ENCODE measurements around the gene CCDC102A. TPM values are rescaled to one million over a fixed set of nuclear protein-coding genes. Genes with fewer than 3 reads are reported as not detected.

The CCDC102A gene
- total RNA-seq, 1 donor from 2014 or later, result 27.2 TPM

- no peak for DNase-seq (ENCODE audit: low spot score)
- H3K9me3 Mint-ChIP-seq (ENCODE audit: low read depth), result no peaks in the 10 kb centered on the region
- H3K27ac Mint-ChIP-seq (ENCODE audit: unreplicated experiment), result no peak overlapping the region
- TF ChIP-seq CTCF (IDR thresholded peaks at IDR 0.05), result no peak
- peaks cover 36% of the 10 kb centered on the region for H3K4me1 Mint-ChIP-seq (ENCODE audit: low read depth)
- no peaks in the 10 kb centered on the region for H3K36me3 Mint-ChIP-seq (ENCODE audit: low read depth)
- H3K4me3 Mint-ChIP-seq (ENCODE audit: unreplicated experiment), result peak overlapping the region; percentile 83
- no peaks in the 10 kb centered on the region for H3K27me3 Mint-ChIP-seq (ENCODE audit: low read depth)
These were observed 51.8 kb downstream of the CCDC102A start for GRCh38 chr16:57484515-57485005.

GRCh38 chr16:57483725-57484514, 52.5 kb downstream of the CCDC102A start:
- Mint-ChIP-seq H3K4me1 (ENCODE audit: low read depth) (peaks cover 40% of the 10 kb centered on the region), H3K9me3 (ENCODE audit: low read depth) (no peaks in the 10 kb centered on the region), H3K27ac (ENCODE audit: unreplicated experiment) (no peak overlapping the region), H3K27me3 (ENCODE audit: low read depth) (no peaks in the 10 kb centered on the region), H3K36me3 (ENCODE audit: low read depth) (no peaks in the 10 kb centered on the region), H3K4me3 (ENCODE audit: unreplicated experiment) (no peak overlapping the region)
- no peak for TF ChIP-seq CTCF (IDR thresholded peaks at IDR 0.05)
- no peak for DNase-seq (ENCODE audit: low spot score)

- H3K36me3 Mint-ChIP-seq (ENCODE audit: low read depth), result no peaks in the 10 kb centered on the region
- H3K27me3 Mint-ChIP-seq (ENCODE audit: low read depth), result no peaks in the 10 kb centered on the region
- H3K4me1 Mint-ChIP-seq (ENCODE audit: low read depth), result peaks cover 48% of the 10 kb centered on the region
- no peak for DNase-seq (ENCODE audit: low spot score)
- H3K27ac Mint-ChIP-seq (ENCODE audit: unreplicated experiment), result no peak overlapping the region
- H3K9me3 Mint-ChIP-seq (ENCODE audit: low read depth), result no peaks in the 10 kb centered on the region
- H3K4me3 Mint-ChIP-seq (ENCODE audit: unreplicated experiment), result no peak overlapping the region
- TF ChIP-seq CTCF (IDR thresholded peaks at IDR 0.05), result no peak
These were observed 53.4 kb downstream of the CCDC102A start for GRCh38 chr16:57482845-57483545.

GRCh38 chr16:57481421-57481820, 55.0 kb downstream of the CCDC102A start:
- DNase-seq (ENCODE audit: low spot score), result no peak
- Mint-ChIP-seq H3K27ac (ENCODE audit: unreplicated experiment) (peak overlapping the region; percentile 63), H3K36me3 (ENCODE audit: low read depth) (no peaks in the 10 kb centered on the region), H3K4me1 (ENCODE audit: low read depth) (peaks cover 43% of the 10 kb centered on the region), H3K27me3 (ENCODE audit: low read depth) (no peaks in the 10 kb centered on the region), H3K4me3 (ENCODE audit: unreplicated experiment) (no peak overlapping the region), H3K9me3 (ENCODE audit: low read depth) (no peaks in the 10 kb centered on the region)
- TF ChIP-seq CTCF (IDR thresholded peaks at IDR 0.05), result no peak

GRCh38 chr16:57480754-57481230, 55.6 kb downstream of the CCDC102A start:
- Mint-ChIP-seq H3K4me3 (ENCODE audit: unreplicated experiment) (no peak overlapping the region), H3K9me3 (ENCODE audit: low read depth) (no peaks in the 10 kb centered on the region), H3K36me3 (ENCODE audit: low read depth) (no peaks in the 10 kb centered on the region), H3K27me3 (ENCODE audit: low read depth) (no peaks in the 10 kb centered on the region), H3K4me1 (ENCODE audit: low read depth) (peaks cover 41% of the 10 kb centered on the region), H3K27ac (ENCODE audit: unreplicated experiment) (peak overlapping the region; percentile 24)
- DNase-seq (ENCODE audit: low spot score), result no peak
- no peak for TF ChIP-seq CTCF (IDR thresholded peaks at IDR 0.05)
